AG04450 (cell line): Measurements from ENCODE around the gene ATP9B. TPM values are rescaled to one million over a fixed set of nuclear protein-coding genes. Genes with fewer than 3 reads are reported as not detected.

Source experiments
- CTCF ChIA-PET: fragments of 300-600, 350-600 bp; formaldehyde crosslinking; extraction: SDS; loops from one replicate; lab custom pipeline; 2022; ENCODE audit warnings: antibody characterized with exemption, inconsistent platforms; lab: Charles Lee
- POLR2A ChIA-PET: fragments of 350-600 bp; formaldehyde crosslinking; extraction: SDS; loops from one replicate; lab custom pipeline; 2021; ENCODE audit warnings: antibody characterized with exemption, inconsistent platforms; lab: Yijun Ruan, JAX
- DNase-seq: peaks from one replicate; pipeline ENCODE4 v3.0.0-alpha.2; 2011; ENCODE audit warnings: low read depth, low spot score
- H3K27ac ChIP-seq: one replicate; pipeline ENCODE4 v1.5.1; 2012; ENCODE audit warnings: low read depth, low read length, control low read depth
- H3K27me3 ChIP-seq: one replicate; pipeline ENCODE4 v1.6.0; 2012; ENCODE audit warnings: low read length; ENCODE audit not compliant: control insufficient read depth, insufficient read depth
- H3K4me3 ChIP-seq: 2 replicates; pipeline ENCODE4 v1.5.1; 2011; ENCODE audit warnings: mild to moderate bottlenecking, low read depth, low read length, control low read depth
- H3K9me3 ChIP-seq: 2 replicates; pipeline ENCODE4 v1.5.1; 2012; ENCODE audit warnings: low read length; ENCODE audit not compliant: control insufficient read depth, insufficient read depth
- CTCF ChIP-seq: IDR thresholded peaks from 2 replicates; pipeline ENCODE4 v1.5.1; 2011; ENCODE audit warnings: low read depth, low read length, control low read depth, inconsistent platforms
- polyA plus RNA-seq: library from polyadenylated mRNA; depleted of rRNA; stranded (reverse); fragments of >200 nt; gene quantifications from 2 replicates; pipeline ENCODE4 v1.2.3, GENCODE V29; 2011

Gene ATP9B
- polyA plus RNA-seq, 1 experiment = 18.1 TPM

DNA sequence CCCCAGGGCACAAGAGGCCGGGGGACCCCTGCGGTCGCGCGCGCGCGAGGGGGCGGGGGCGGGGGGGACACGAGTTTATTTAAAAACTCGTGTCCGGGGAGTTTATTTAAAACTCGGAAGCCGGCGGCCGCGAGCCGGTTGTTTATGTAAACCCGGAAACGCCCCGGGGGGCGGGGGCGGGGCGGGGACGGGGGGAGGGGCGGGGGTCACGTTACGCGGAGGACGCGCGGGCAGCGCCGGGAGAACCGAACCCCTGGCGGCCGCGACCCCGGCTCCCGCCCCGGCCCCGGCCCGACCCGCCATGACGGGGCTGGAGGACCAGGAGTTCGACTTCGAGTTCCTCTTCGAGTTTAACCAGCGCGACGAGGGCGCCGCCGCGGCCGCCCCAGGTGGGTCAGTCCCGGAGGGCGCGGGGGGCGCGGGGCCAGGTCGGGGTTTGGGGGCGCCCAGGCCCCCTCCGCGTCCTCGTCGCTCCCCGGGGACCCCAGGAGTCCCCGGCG, 330.9 kb downstream of the ATP9B start:
- POLR2A ChIA-PET = no interaction called here
- Histone ChIP-seq H3K9me3 (peaks cover 10% of the 10 kb centered on the region; the same call in 1 of the 2 replicates), H3K4me3 (peak overlapping the region; percentile 48), H3K27me3 (peaks cover 26% of the 10 kb centered on the region), H3K27ac (no peak overlapping the region)
- no peak for DNase-seq
- no peak for TF ChIP-seq CTCF
- CTCF ChIA-PET = no interaction called here

- Histone ChIP-seq H3K4me3 (peak overlapping the region; percentile 48), H3K27me3 (peaks cover 26% of the 10 kb centered on the region), H3K9me3 (peaks cover 10% of the 10 kb centered on the region; the same call in 1 of the 2 replicates), H3K27ac (no peak overlapping the region)
- TF ChIP-seq CTCF = no peak
- ChIA-PET CTCF (no interaction called here), POLR2A (no interaction called here)
- no peak for DNase-seq
Observed at GRCh38 chr18:79400591-79401381, 331.6 kb downstream of the ATP9B start.

GRCh38 chr18:79401494-79402208, 332.5 kb downstream of the ATP9B start:
- H3K4me3 ChIP-seq = no peak overlapping the region
- H3K27ac ChIP-seq = no peak overlapping the region
- ChIA-PET POLR2A (no interaction called here), CTCF (no interaction called here)
- H3K9me3 ChIP-seq = peaks cover 14% of the 10 kb centered on the region; the same call in 1 of the 2 replicates
- no peak for DNase-seq
- TF ChIP-seq CTCF = no peak
- peaks cover 25% of the 10 kb centered on the region for H3K27me3 ChIP-seq

GRCh38 chr18:79402209-79402576, 333.0 kb downstream of the ATP9B start:
- no peak overlapping the region for H3K27ac ChIP-seq
- peaks cover 19% of the 10 kb centered on the region for H3K27me3 ChIP-seq
- POLR2A ChIA-PET = no interaction called here
- no peak for DNase-seq
- CTCF ChIA-PET = no interaction called here
- H3K4me3 ChIP-seq = no peak overlapping the region
- H3K9me3 ChIP-seq = peaks cover 17% of the 10 kb centered on the region; the same call in 1 of the 2 replicates
- no peak for TF ChIP-seq CTCF
